Stimulated activated CD4-positive, alpha-beta T cell treated with anti-CD3 and anti-CD28 coated beads, TNF-alpha, amount 100 ng/mL, for 48 hours (primary cell): ENCODE results near the gene HTR2B.
"Not testable (repeated sequence)": the region's sequence is repeated elsewhere in the genome, so short reads cannot be mapped to it uniquely, and the experiment has no call there.

Experiments used
- DNase-seq, 3 donors: peaks; one replicate each; pipeline ENCODE4 v3.0.0-alpha.2; 2020; ENCODE audit warnings: low read depth in 3 of 3

HTR2B gene

GRCh38 chr2:231124838-231125568 lies at the start of gene HTR2B:
TSS of gene HTR2B (minus strand) at chr2:231125042. CDS start at chr2:231123764, 1,278 bp downstream.
- peak in 1 of 3 donors; percentile 8 for DNase-seq

- no peak for DNase-seq
These were observed 49.4 kb upstream of the HTR2B start for GRCh38 chr2:231174211-231174651.

GRCh38 chr2:231172025-231172424 lies 47.2 kb upstream of the HTR2B start:
- no peak for DNase-seq

GRCh38 chr2:231170055-231170454 lies 45.2 kb upstream of the HTR2B start:
- DNase-seq = no peak

GRCh38 chr2:231169488-231169887 lies 44.6 kb upstream of the HTR2B start:
- no peak for DNase-seq

- no peak for DNase-seq
These were observed 43.8 kb upstream of the HTR2B start for GRCh38 chr2:231168460-231169139.

GRCh38 chr2:231167745-231168459 lies 43.1 kb upstream of the HTR2B start:
- no peak for DNase-seq

- no peak for DNase-seq
These were observed 38.7 kb upstream of the HTR2B start for GRCh38 chr2:231163414-231164095.

- no peak for DNase-seq
These were observed 38.2 kb upstream of the HTR2B start for GRCh38 chr2:231163011-231163410.

GRCh38 chr2:231161877-231162329 lies 37.1 kb upstream of the HTR2B start:
- no peak for DNase-seq

GRCh38 chr2:231161252-231161839 lies 36.5 kb upstream of the HTR2B start:
- DNase-seq = no peak

GRCh38 chr2:231160701-231161100 lies 35.9 kb upstream of the HTR2B start:
- DNase-seq = no peak

- no peak for DNase-seq
These were observed 34.5 kb upstream of the HTR2B start for GRCh38 chr2:231159306-231159705.

- DNase-seq = no peak
These were observed 28.1 kb upstream of the HTR2B start for GRCh38 chr2:231152800-231153557.

- no peak for DNase-seq
These were observed 21.8 kb upstream of the HTR2B start for GRCh38 chr2:231146665-231147064.

GRCh38 chr2:231144896-231145295 lies 20.1 kb upstream of the HTR2B start:
- no peak for DNase-seq

GRCh38 chr2:231140808-231141207 lies 16.0 kb upstream of the HTR2B start:
- DNase-seq = not testable (repeated sequence)

GRCh38 chr2:231139796-231140195 lies 15.0 kb upstream of the HTR2B start:
- DNase-seq = no peak

- DNase-seq = no peak
These were observed 13.9 kb upstream of the HTR2B start for GRCh38 chr2:231138699-231139098.

GRCh38 chr2:231134910-231135655 lies 10.2 kb upstream of the HTR2B start:
- no peak for DNase-seq
